Endodermal cell (in vitro differentiated cells): ENCODE data around the gene WDR46. TPM values are rescaled to one million over a fixed set of nuclear protein-coding genes. Genes with fewer than 3 reads are reported as not detected.

Experiments used
- DNase-seq: peaks from one replicate; pipeline ENCODE4 v3.0.0-alpha.2; 2017
- H3K27ac ChIP-seq: 2 replicates; pipeline ENCODE4 v1.5.1; 2013; ENCODE audit warnings: mild to moderate bottlenecking, low read depth, low read length, moderate library complexity
- H3K27me3 ChIP-seq: 2 replicates; pipeline ENCODE4 v1.6.1; 2013; ENCODE audit warnings: mild to moderate bottlenecking, low read length, moderate library complexity; ENCODE audit not compliant: insufficient read depth, control insufficient read depth, poor library complexity, severe bottlenecking
- H3K36me3 ChIP-seq: 2 replicates; pipeline ENCODE4 v1.7.0; 2013; ENCODE audit warnings: mild to moderate bottlenecking, low read length, moderate library complexity; ENCODE audit not compliant: control insufficient read depth, insufficient read depth
- H3K4me1 ChIP-seq: one replicate; pipeline ENCODE4 v1.7.0; 2013; ENCODE audit warnings: low read length; ENCODE audit not compliant: control insufficient read depth, insufficient read depth
- H3K4me3 ChIP-seq: 2 replicates; pipeline ENCODE4 v1.5.1; 2013; ENCODE audit warnings: mild to moderate bottlenecking, low read length, moderate library complexity
- H3K9ac ChIP-seq: 2 replicates; pipeline ENCODE4 v1.6.1; 2013; ENCODE audit warnings: mild to moderate bottlenecking, low read length, moderate library complexity; ENCODE audit not compliant: poor library complexity, severe bottlenecking; ENCODE audit errors: extremely low read depth
- H3K9me3 ChIP-seq: 2 replicates; pipeline ENCODE4 v1.6.1; 2013; ENCODE audit warnings: mild to moderate bottlenecking, low read length, moderate library complexity; ENCODE audit not compliant: control insufficient read depth
- H3K27ac Mint-ChIP-seq: 2 replicates; pipeline ENCODE4 v1.8.0; 2020; ENCODE audit warnings: mixed read lengths
- H3K27me3 Mint-ChIP-seq: 2 replicates; pipeline ENCODE4 v1.8.0; 2021; ENCODE audit warnings: mild to moderate bottlenecking, mixed read lengths; ENCODE audit not compliant: insufficient read depth
- H3K36me3 Mint-ChIP-seq: 2 replicates; pipeline ENCODE4 v1.8.0; 2020; ENCODE audit warnings: low read depth, mixed read lengths
- H3K4me1 Mint-ChIP-seq: 2 replicates; pipeline ENCODE4 v1.8.0; 2020; ENCODE audit warnings: mixed read lengths
- H3K4me3 Mint-ChIP-seq: 2 replicates; pipeline ENCODE4 v1.8.0; 2020; ENCODE audit warnings: mild to moderate bottlenecking, moderate library complexity, mixed read lengths
- H3K9me3 Mint-ChIP-seq: 2 replicates; pipeline ENCODE4 v1.8.0; 2020; ENCODE audit warnings: mild to moderate bottlenecking, mixed read lengths
- CTCF ChIP-seq: fragments of 200-600 bp; sonication (generic); conservative IDR thresholded peaks from 2 replicates; pipeline ENCODE4 v1.5.0; 2021; ENCODE audit warnings: antibody characterized with exemption, mild to moderate bottlenecking
- WGBS, 2 experiments: methylation state at CpG; one replicate each; pipeline versions ENCODE4 v1.1.5 to v1.1.7; 2013; ENCODE audit warnings: missing lambda C conversion rate in 2 of 2, mixed read lengths in 1 of 2; ENCODE audit not compliant: insufficient coverage in 1 of 2, insufficient read length in 1 of 2; 5-methylcytosine and 5-hydroxymethylcytosine counted together
- total RNA-seq, 2 donors: library from RNA; stranded (reverse); fragmentation: NEBNext Ultra II Directional in 1 of 2; extraction: Animal tissue kit (Norgen Biotek cat#: 25700) in 1 of 2; gene quantifications; 2 replicates in 1 of 2; 3 replicates in 1 of 2; pipeline ENCODE4 v1.2.1, GENCODE V29; 2021

WDR46 gene
- total RNA-seq, 2 donors from 2014 or later = 42.9 to 62.5 TPM

GRCh38 chr6:33248932-33249731 lies 39.9 kb downstream of the WDR46 start:
- H3K4me1 Mint-ChIP-seq = peaks cover 14% of the 10 kb centered on the region
- DNase-seq = peak; percentile 99
- peaks cover 24% of the 10 kb centered on the region for H3K27me3 Mint-ChIP-seq
- H3K4me3 Mint-ChIP-seq = peak overlapping the region; percentile 66
- TF ChIP-seq CTCF = no peak
- Histone ChIP-seq H3K27me3 (peaks cover 30% of the 10 kb centered on the region), H3K4me1 (peaks cover 5% of the 10 kb centered on the region), H3K4me3 (peak overlapping the region; percentile 89), H3K27ac (peak overlapping the region; percentile 72), H3K9ac (peak overlapping the region; percentile 57), H3K36me3 (peaks cover 18% of the 10 kb centered on the region), H3K9me3 (no peaks in the 10 kb centered on the region)
- H3K9me3 Mint-ChIP-seq = no peaks in the 10 kb centered on the region
- H3K27ac Mint-ChIP-seq = peak overlapping the region; percentile 78
- H3K36me3 Mint-ChIP-seq = peaks cover 19% of the 10 kb centered on the region
- 0% methylated on average over 21 to 58 of the region's 58 CpGs for WGBS, 2 experiments

GRCh38 chr6:33248643-33248931 lies 40.5 kb downstream of the WDR46 start:
- Histone ChIP-seq H3K9ac (peak overlapping the region; percentile 6), H3K4me3 (peak overlapping the region; percentile 82), H3K4me1 (peaks cover 5% of the 10 kb centered on the region), H3K27ac (peak overlapping the region; percentile 72), H3K9me3 (no peaks in the 10 kb centered on the region), H3K36me3 (peaks cover 16% of the 10 kb centered on the region), H3K27me3 (peaks cover 30% of the 10 kb centered on the region)
- Mint-ChIP-seq H3K4me3 (peak overlapping the region; percentile 66), H3K27ac (peak overlapping the region; percentile 78), H3K36me3 (peaks cover 19% of the 10 kb centered on the region), H3K27me3 (peaks cover 26% of the 10 kb centered on the region), H3K4me1 (peaks cover 14% of the 10 kb centered on the region), H3K9me3 (no peaks in the 10 kb centered on the region)
- TF ChIP-seq CTCF = peak; percentile 26
- 7 to 9% methylated on average over 12 to 18 of the region's 18 CpGs for WGBS, 2 experiments
- no peak for DNase-seq

GRCh38 chr6:33247977-33248642 lies 40.9 kb downstream of the WDR46 start:
- no peaks in the 10 kb centered on the region for H3K9me3 Mint-ChIP-seq
- H3K9ac ChIP-seq = peak overlapping the region; percentile 6
- WGBS, 2 experiments = 10 to 11% methylated on average over 17 to 28 of the region's 28 CpGs
- peaks cover 34% of the 10 kb centered on the region for H3K27me3 ChIP-seq
- H3K27me3 Mint-ChIP-seq = peaks cover 30% of the 10 kb centered on the region
- peak; percentile 96 for DNase-seq
- peak overlapping the region; percentile 82 for H3K4me3 ChIP-seq
- H3K4me1 ChIP-seq = peaks cover 5% of the 10 kb centered on the region
- H3K36me3 Mint-ChIP-seq = peaks cover 19% of the 10 kb centered on the region
- H3K27ac ChIP-seq = peak overlapping the region; percentile 16
- peak overlapping the region; percentile 66 for H3K4me3 Mint-ChIP-seq
- no peak overlapping the region for H3K27ac Mint-ChIP-seq
- no peaks in the 10 kb centered on the region for H3K9me3 ChIP-seq
- peak; percentile 96 for TF ChIP-seq CTCF
- H3K36me3 ChIP-seq = peaks cover 13% of the 10 kb centered on the region
- H3K4me1 Mint-ChIP-seq = peaks cover 14% of the 10 kb centered on the region
